MM.1S (cell line): ENCODE results near the gene SEPTIN5.

Experiments used
- EZH2 ChIP-seq: fragments of 300-600 bp; sonication (generic); optimal IDR thresholded peaks from 2 replicates; pipeline ENCODE3; 2017; ENCODE audit warnings: low read depth, mild to moderate bottlenecking, antibody characterized with exemption, low read length, mixed read lengths
- EZH2phosphoT487 ChIP-seq: fragments of 300-600 bp; sonication (generic); IDR thresholded peaks from 2 replicates; pipeline ENCODE4 v1.6.1; 2018; ENCODE audit warnings: antibody characterized with exemption, low read length
- TF ChIP-seq, protein P1 (sequence below): fragments of 300-600 bp; sonication (generic); IDR thresholded peaks from 2 replicates; pipeline ENCODE4 v1.5.1; 2016; ENCODE audit warnings: antibody characterized with exemption, low read length, mixed read lengths

DNA sequence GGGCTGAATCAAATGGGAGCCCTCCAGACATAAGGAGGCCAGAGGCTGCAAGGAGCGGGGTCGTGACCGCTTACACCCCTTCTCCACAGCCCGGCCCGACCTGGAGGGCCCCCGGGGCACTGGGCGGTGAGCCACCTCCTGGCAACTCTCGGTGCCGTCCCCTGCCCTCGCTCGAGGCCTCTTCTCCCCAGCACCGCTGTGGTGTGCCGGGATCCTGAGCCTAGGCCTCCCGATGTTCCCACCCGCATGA is 8.6 kb downstream of the SEPTIN5 start:
- TF ChIP-seq EZH2: no peak
- TF ChIP-seq, protein P1, sequence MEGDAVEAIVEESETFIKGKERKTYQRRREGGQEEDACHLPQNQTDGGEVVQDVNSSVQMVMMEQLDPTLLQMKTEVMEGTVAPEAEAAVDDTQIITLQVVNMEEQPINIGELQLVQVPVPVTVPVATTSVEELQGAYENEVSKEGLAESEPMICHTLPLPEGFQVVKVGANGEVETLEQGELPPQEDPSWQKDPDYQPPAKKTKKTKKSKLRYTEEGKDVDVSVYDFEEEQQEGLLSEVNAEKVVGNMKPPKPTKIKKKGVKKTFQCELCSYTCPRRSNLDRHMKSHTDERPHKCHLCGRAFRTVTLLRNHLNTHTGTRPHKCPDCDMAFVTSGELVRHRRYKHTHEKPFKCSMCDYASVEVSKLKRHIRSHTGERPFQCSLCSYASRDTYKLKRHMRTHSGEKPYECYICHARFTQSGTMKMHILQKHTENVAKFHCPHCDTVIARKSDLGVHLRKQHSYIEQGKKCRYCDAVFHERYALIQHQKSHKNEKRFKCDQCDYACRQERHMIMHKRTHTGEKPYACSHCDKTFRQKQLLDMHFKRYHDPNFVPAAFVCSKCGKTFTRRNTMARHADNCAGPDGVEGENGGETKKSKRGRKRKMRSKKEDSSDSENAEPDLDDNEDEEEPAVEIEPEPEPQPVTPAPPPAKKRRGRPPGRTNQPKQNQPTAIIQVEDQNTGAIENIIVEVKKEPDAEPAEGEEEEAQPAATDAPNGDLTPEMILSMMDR: no peak
- no peak for TF ChIP-seq EZH2phosphoT487
